Neural progenitor cell (in vitro differentiated cells): ENCODE data around the gene WIPF1.

Source experiments
- CTCF ChIP-seq: fragments of 200-600 bp; sonication (generic); IDR thresholded peaks from 2 replicates; pipeline ENCODE4 v1.5.1; 2017; ENCODE audit warnings: antibody characterized with exemption, mild to moderate bottlenecking
- EZH2 ChIP-seq: fragments of 200-600 bp; sonication (generic); IDR thresholded peaks from 2 replicates; pipeline ENCODE4 v1.6.1; 2017; ENCODE audit warnings: antibody characterized with exemption, mild to moderate bottlenecking, moderate library complexity
- EZH2phosphoT487 ChIP-seq: fragments of 200-600 bp; sonication (generic); IDR thresholded peaks from 2 replicates; pipeline ENCODE4 v1.6.1; 2017; ENCODE audit warnings: antibody characterized with exemption

GRCh38 chr2:174575124-174575776, 22.4 kb downstream of the WIPF1 start:
- TF ChIP-seq CTCF (no peak), EZH2phosphoT487 (no peak), EZH2 (no peak)
